CD8-positive, alpha-beta memory T cell (primary cell): ENCODE results near the gene CEP85. TPM values are rescaled to one million over a fixed set of nuclear protein-coding genes. Genes with fewer than 3 reads are reported as not detected.

Experiments used
- CTCF ChIA-PET: fragments of 350-600 bp; sonication (Branson Sonifier 250); formaldehyde crosslinking; loops from one replicate; lab custom pipeline; 2021; ENCODE audit warnings: antibody characterized with exemption; lab: Charles Lee
- POLR2A ChIA-PET: fragments of 350-600 bp; sonication (Branson Sonifier 250); formaldehyde crosslinking; loops from one replicate; lab custom pipeline; 2021; ENCODE audit warnings: antibody characterized with exemption; lab: Charles Lee
- DNase-seq, 5 donors: peaks; one replicate each; pipeline versions ENCODE4 v3.0.0 to v3.0.0-alpha.2; 2020 to 2022; ENCODE audit warnings: mixed read lengths in 1 of 5
- H3K27ac ChIP-seq: one replicate; pipeline ENCODE4 v1.7.0; 2013; ENCODE audit warnings: low read depth, mild to moderate bottlenecking, low read length, moderate library complexity
- H3K27me3 ChIP-seq: 2 replicates; pipeline ENCODE4 v1.7.0; 2013; ENCODE audit warnings: low read length, mild to moderate bottlenecking; ENCODE audit not compliant: insufficient read depth, poor library complexity, severe bottlenecking
- H3K36me3 ChIP-seq: 2 replicates; pipeline ENCODE4 v1.7.0; 2013; ENCODE audit warnings: mild to moderate bottlenecking, low read length, moderate library complexity; ENCODE audit not compliant: insufficient read depth
- H3K4me1 ChIP-seq: 2 replicates; pipeline ENCODE4 v1.7.0; 2013; ENCODE audit warnings: mild to moderate bottlenecking, low read length, moderate library complexity; ENCODE audit not compliant: insufficient read depth
- H3K4me3 ChIP-seq: 2 replicates; pipeline ENCODE4 v1.7.0; 2013; ENCODE audit warnings: mild to moderate bottlenecking, low read length
- H3K9me3 ChIP-seq: 2 replicates; pipeline ENCODE4 v1.7.0; 2013; ENCODE audit warnings: mild to moderate bottlenecking, low read length
- H3K27ac Mint-ChIP-seq, 8 donors: one replicate each; pipeline ENCODE4 v1.8.0; 2020 to 2021; ENCODE audit warnings: mixed read lengths in 8 of 8, mild to moderate bottlenecking in 6 of 8, inconsistent platforms in 3 of 8, moderate library complexity in 3 of 8
- H3K27me3 Mint-ChIP-seq, 2 donors: one replicate each; pipeline ENCODE4 v1.8.0; 2020 to 2021; ENCODE audit warnings: mixed read lengths in 2 of 2, mild to moderate bottlenecking in 1 of 2, moderate library complexity in 1 of 2
- H3K36me3 Mint-ChIP-seq, 3 donors: one replicate each; pipeline ENCODE4 v1.8.0; 2020 to 2021; ENCODE audit warnings: mixed read lengths in 3 of 3, inconsistent platforms in 1 of 3, mild to moderate bottlenecking in 1 of 3
- H3K4me1 Mint-ChIP-seq, 3 donors: one replicate each; pipeline ENCODE4 v1.8.0; 2020 to 2021; ENCODE audit warnings: mixed read lengths in 3 of 3, inconsistent platforms in 1 of 3, mild to moderate bottlenecking in 1 of 3
- H3K4me3 Mint-ChIP-seq, 7 donors: one replicate each; pipeline ENCODE4 v1.8.0; 2020 to 2021; ENCODE audit warnings: mixed read lengths in 7 of 7, mild to moderate bottlenecking in 6 of 7, moderate library complexity in 4 of 7, inconsistent platforms in 2 of 7
- H3K9me3 Mint-ChIP-seq, 5 donors: one replicate each; pipeline ENCODE4 v1.8.0; 2020 to 2022; ENCODE audit warnings: mixed read lengths in 5 of 5, mild to moderate bottlenecking in 3 of 5, moderate library complexity in 2 of 5, inconsistent platforms in 1 of 5
- polyA plus RNA-seq: library from polyadenylated mRNA; unstranded; fragments of 300-500 nt; fragmentation: Illumina TruSeq; gene quantifications from one replicate; pipeline ENCODE4 v1.2.3, GENCODE V29; 2021
- total RNA-seq, 2 experiments: library from RNA; stranded (reverse); gene quantifications; one replicate each; pipeline ENCODE4 v1.2.3, GENCODE V29; 2021

CEP85 gene
- total and polyA plus RNA-seq, 3 experiments from 2014 or later = 7.7 to 29.7 (median 28.8) TPM

GRCh38 chr1:26257222-26257621 lies 23.2 kb downstream of the CEP85 start:
- Mint-ChIP-seq H3K4me3 (no peak overlapping the region), H3K4me1 (peaks cover 0 to 9% (median 0%) of the 10 kb centered on the region in 3 donors), H3K27ac (peak overlapping the region in 2 of 8 donors; percentile 42 to 59), H3K36me3 (peaks cover 5 to 72% (median 33%) of the 10 kb centered on the region in 3 donors), H3K9me3 (no peaks in the 10 kb centered on the region), H3K27me3 (no peaks in the 10 kb centered on the region)
- ChIA-PET POLR2A (no interaction called here), CTCF (interaction anchor here (0.8 to 1.5 kb wide), 4 partner anchors 9 to 106 kb away, joined by 3 to 5 read pairs (median 4); partner anchors contain the start of gene CEP85)
- Histone ChIP-seq H3K4me3 (no peak overlapping the region), H3K27me3 (no peaks in the 10 kb centered on the region), H3K27ac (no peak overlapping the region), H3K36me3 (peaks cover 29% of the 10 kb centered on the region), H3K4me1 (no peaks in the 10 kb centered on the region), H3K9me3 (no peaks in the 10 kb centered on the region)
- DNase-seq = no peak

- H3K9me3 ChIP-seq = no peaks in the 10 kb centered on the region
- H3K36me3 ChIP-seq = peaks cover 29% of the 10 kb centered on the region
- H3K4me1 ChIP-seq = no peaks in the 10 kb centered on the region
- Mint-ChIP-seq H3K4me3 (no peak overlapping the region), H3K36me3 (peaks cover 5 to 80% (median 40%) of the 10 kb centered on the region in 3 donors), H3K9me3 (no peaks in the 10 kb centered on the region), H3K27me3 (no peaks in the 10 kb centered on the region), H3K4me1 (peaks cover 0 to 7% (median 0%) of the 10 kb centered on the region in 3 donors), H3K27ac (peak overlapping the region in 1 of 8 donors; percentile 36)
- no peak for DNase-seq
- CTCF ChIA-PET = interaction anchor here (0.8 kb wide), 1 partner anchor 158 kb away, joined by 3 read pairs; no protein-coding TSS in a partner anchor
- H3K4me3 ChIP-seq = no peak overlapping the region
- no peaks in the 10 kb centered on the region for H3K27me3 ChIP-seq
- no peak overlapping the region for H3K27ac ChIP-seq
- POLR2A ChIA-PET = no interaction called here
Observed at GRCh38 chr1:26259005-26259404, 25.0 kb downstream of the CEP85 start.

GRCh38 chr1:26259578-26259977 lies 25.6 kb downstream of the CEP85 start:
- Mint-ChIP-seq H3K27me3 (no peaks in the 10 kb centered on the region), H3K4me3 (no peak overlapping the region), H3K36me3 (peaks cover 5 to 80% (median 38%) of the 10 kb centered on the region in 3 donors), H3K9me3 (no peaks in the 10 kb centered on the region), H3K4me1 (peaks cover 0 to 5% (median 0%) of the 10 kb centered on the region in 3 donors), H3K27ac (no peak overlapping the region)
- no peaks in the 10 kb centered on the region for H3K27me3 ChIP-seq
- H3K4me1 ChIP-seq = no peaks in the 10 kb centered on the region
- no peak for DNase-seq
- POLR2A ChIA-PET = no interaction called here
- H3K4me3 ChIP-seq = no peak overlapping the region
- CTCF ChIA-PET = interaction anchor here (1.2 kb wide), 1 partner anchor 62 kb away, joined by 4 read pairs; no protein-coding TSS in a partner anchor
- no peaks in the 10 kb centered on the region for H3K9me3 ChIP-seq
- no peak overlapping the region for H3K27ac ChIP-seq
- H3K36me3 ChIP-seq = peaks cover 29% of the 10 kb centered on the region

- Histone ChIP-seq H3K4me3 (no peak overlapping the region), H3K36me3 (peaks cover 8% of the 10 kb centered on the region), H3K4me1 (no peaks in the 10 kb centered on the region), H3K27me3 (no peaks in the 10 kb centered on the region), H3K9me3 (no peaks in the 10 kb centered on the region), H3K27ac (no peak overlapping the region)
- H3K27ac Mint-ChIP-seq = peak overlapping the region in 2 of 8 donors; percentile 38 to 42
- peaks cover 0 to 1% (median under 1%) of the 10 kb centered on the region in 5 donors for H3K9me3 Mint-ChIP-seq
- H3K4me3 Mint-ChIP-seq = no peak overlapping the region
- no peak for DNase-seq
- H3K36me3 Mint-ChIP-seq = peaks cover 6 to 75% (median 29%) of the 10 kb centered on the region in 3 donors
- no peaks in the 10 kb centered on the region for H3K27me3 Mint-ChIP-seq
- peaks cover 0 to 5% (median 0%) of the 10 kb centered on the region in 3 donors for H3K4me1 Mint-ChIP-seq
- CTCF ChIA-PET = interaction anchor here (0.9 kb wide), 1 partner anchor 59 kb away, joined by 3 read pairs; no protein-coding TSS in a partner anchor
- POLR2A ChIA-PET = no interaction called here
Observed at GRCh38 chr1:26263212-26263611, 29.2 kb downstream of the CEP85 start.

GRCh38 chr1:26265405-26265804 lies 31.4 kb downstream of the CEP85 start:
- no peak overlapping the region for H3K4me3 ChIP-seq
- no peaks in the 10 kb centered on the region for H3K9me3 ChIP-seq
- CTCF ChIA-PET = interaction anchor here (1.3 kb wide), 1 partner anchor 8 kb away, joined by 3 read pairs; no protein-coding TSS in a partner anchor
- peaks cover 23 to 74% (median 31%) of the 10 kb centered on the region in 3 donors for H3K36me3 Mint-ChIP-seq
- no peaks in the 10 kb centered on the region for H3K27me3 Mint-ChIP-seq
- H3K4me1 ChIP-seq = no peaks in the 10 kb centered on the region
- H3K4me1 Mint-ChIP-seq = no peaks in the 10 kb centered on the region
- no peaks in the 10 kb centered on the region for H3K27me3 ChIP-seq
- H3K4me3 Mint-ChIP-seq = no peak overlapping the region
- H3K9me3 Mint-ChIP-seq = peaks cover 7 to 13% (median 12%) of the 10 kb centered on the region in 5 donors
- peaks cover 10% of the 10 kb centered on the region for H3K36me3 ChIP-seq
- no peak for DNase-seq
- H3K27ac ChIP-seq = no peak overlapping the region
- POLR2A ChIA-PET = interaction anchor here (0.7 kb wide), 2 partner anchors 42 to 138 kb away, joined by 7 to 12 read pairs; no protein-coding TSS in a partner anchor
- no peak overlapping the region for H3K27ac Mint-ChIP-seq

GRCh38 chr1:26268290-26269197 lies 34.5 kb downstream of the CEP85 start:
- no peak overlapping the region for H3K4me3 Mint-ChIP-seq
- no peaks in the 10 kb centered on the region for H3K27me3 Mint-ChIP-seq
- no peak for DNase-seq
- H3K9me3 Mint-ChIP-seq = peaks cover 7 to 13% (median 12%) of the 10 kb centered on the region in 5 donors
- CTCF ChIA-PET = interaction anchor here (0.7 to 2.2 kb wide), 4 partner anchors 11 to 53 kb away, joined by 3 to 6 read pairs (median 4); partner anchors contain the start of gene CEP85
- Histone ChIP-seq H3K36me3 (peaks cover 18% of the 10 kb centered on the region), H3K4me3 (no peak overlapping the region), H3K9me3 (no peaks in the 10 kb centered on the region), H3K27me3 (no peaks in the 10 kb centered on the region), H3K27ac (no peak overlapping the region), H3K4me1 (no peaks in the 10 kb centered on the region)
- no peaks in the 10 kb centered on the region for H3K4me1 Mint-ChIP-seq
- peaks cover 22 to 74% (median 24%) of the 10 kb centered on the region in 3 donors for H3K36me3 Mint-ChIP-seq
- POLR2A ChIA-PET = no interaction called here
- peak overlapping the region in 1 of 8 donors; percentile 79 for H3K27ac Mint-ChIP-seq

GRCh38 chr1:26269198-26269550 lies 35.2 kb downstream of the CEP85 start:
- peak overlapping the region in 1 of 8 donors; percentile 18 for H3K27ac Mint-ChIP-seq
- no peak for DNase-seq
- H3K27me3 ChIP-seq = no peaks in the 10 kb centered on the region
- no peaks in the 10 kb centered on the region for H3K27me3 Mint-ChIP-seq
- no peak overlapping the region for H3K4me3 ChIP-seq
- H3K9me3 Mint-ChIP-seq = peaks cover 7 to 13% (median 12%) of the 10 kb centered on the region in 5 donors
- peaks cover 0 to 1% (median under 1%) of the 10 kb centered on the region in 3 donors for H3K4me1 Mint-ChIP-seq
- H3K36me3 ChIP-seq = peaks cover 20% of the 10 kb centered on the region
- H3K27ac ChIP-seq = no peak overlapping the region
- CTCF ChIA-PET = interaction anchor here (0.7 to 2.2 kb wide), 3 partner anchors 10 to 52 kb away, joined by 3 to 6 read pairs (median 3); no protein-coding TSS in a partner anchor
- peaks cover 20 to 70% (median 24%) of the 10 kb centered on the region in 3 donors for H3K36me3 Mint-ChIP-seq
- no peak overlapping the region for H3K4me3 Mint-ChIP-seq
- POLR2A ChIA-PET = no interaction called here
- no peaks in the 10 kb centered on the region for H3K9me3 ChIP-seq
- H3K4me1 ChIP-seq = no peaks in the 10 kb centered on the region
